CD4-positive, alpha-beta T cell treated with Interleukin-2 at 100 ng/mL for 4 hours (primary cell): ENCODE data around the gene PHKA2.

Experiments used
- DNase-seq: peaks from one replicate; pipeline ENCODE4 v3.0.0-alpha.2; 2020; ENCODE audit warnings: low spot score

Gene PHKA2

DNA sequence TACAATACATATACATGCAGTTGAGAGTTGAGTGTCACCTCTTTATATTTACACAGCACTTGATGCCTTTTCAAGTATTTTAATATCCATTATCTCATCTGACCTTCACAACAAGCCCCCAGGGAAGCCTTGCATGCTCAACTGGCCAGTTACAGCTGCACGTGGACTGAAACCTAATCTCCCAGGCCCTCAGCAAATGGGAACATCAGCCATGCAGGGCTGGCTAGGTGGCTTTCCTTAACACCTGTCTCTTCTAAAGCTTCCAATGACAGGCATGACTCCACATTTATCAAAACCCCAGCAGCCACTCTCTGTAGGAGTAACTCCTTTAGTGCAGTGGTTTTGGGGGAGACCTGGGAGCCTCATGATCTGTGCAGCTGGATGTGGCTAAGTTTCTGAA is 56.4 kb downstream of the PHKA2 start:
- DNase-seq, result no peak

GRCh38 chrX:18924507-18925088 is 59.3 kb downstream of the PHKA2 start:
- DNase-seq, result no peak

GRCh38 chrX:18920566-18920965 is 63.3 kb downstream of the PHKA2 start:
- no peak for DNase-seq

DNA sequence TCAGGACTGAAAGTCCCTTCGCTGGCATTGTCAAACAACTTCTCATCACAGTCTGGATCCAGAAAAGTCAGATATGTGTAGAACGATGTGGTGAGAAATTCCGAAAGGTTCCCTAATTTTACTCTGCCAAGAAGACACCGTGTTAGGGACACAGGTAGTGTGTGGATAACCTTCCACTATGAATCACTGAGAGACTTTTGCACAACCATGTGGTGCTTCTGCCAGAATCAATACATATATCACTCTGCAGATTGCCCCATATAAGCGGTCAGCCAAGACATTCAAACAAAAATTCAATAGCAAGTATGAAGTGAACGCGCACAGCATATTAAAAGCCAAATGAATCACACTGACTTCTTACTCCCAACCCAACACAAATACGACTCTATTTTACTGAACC is 63.8 kb downstream of the PHKA2 start:
- DNase-seq, result no peak

DNA sequence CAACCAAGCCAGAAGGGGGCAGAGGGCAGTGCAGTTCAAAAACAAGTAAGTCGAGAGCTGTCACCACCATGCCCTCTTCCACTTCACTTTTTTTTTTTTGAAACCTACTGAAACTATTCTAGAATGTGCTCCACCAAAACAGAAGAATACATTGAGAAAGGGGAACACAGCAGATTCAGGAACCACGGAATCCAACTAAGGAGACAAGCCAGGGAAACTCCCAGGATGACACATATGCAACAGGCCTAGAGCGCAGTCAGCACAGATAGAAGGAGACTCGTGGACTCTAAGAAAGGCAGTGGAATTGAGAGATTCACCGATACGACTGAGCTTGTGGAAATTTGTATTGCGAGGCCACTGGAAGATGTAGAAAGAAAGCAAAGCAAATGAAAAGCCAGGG is 66.1 kb downstream of the PHKA2 start:
- DNase-seq, result no peak

DNA sequence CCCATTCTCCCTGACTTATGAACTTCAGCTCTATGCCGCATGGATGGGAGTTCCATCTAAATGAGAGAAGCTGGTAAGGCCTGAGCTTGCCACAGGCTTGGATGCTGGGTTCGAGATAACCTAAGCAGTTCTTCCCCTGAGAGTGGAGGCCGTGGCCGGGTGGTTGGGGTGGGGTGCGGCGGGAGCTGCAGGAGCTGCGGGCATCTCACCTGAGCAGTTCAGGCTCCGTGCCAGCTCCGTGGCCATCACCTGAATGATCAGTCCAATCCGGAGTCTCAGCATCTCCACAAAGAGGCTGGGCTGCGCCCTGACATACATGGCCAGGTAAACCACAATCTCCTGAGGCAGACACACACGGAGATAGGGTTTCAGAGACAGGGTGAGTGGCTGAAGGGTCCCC is 77.6 kb downstream of the PHKA2 start:
- no peak for DNase-seq

GRCh38 chrX:18900401-18900976 is 83.4 kb downstream of the PHKA2 start:
- DNase-seq, result no peak

GRCh38 chrX:18899796-18900380 is 84.0 kb downstream of the PHKA2 start:
- DNase-seq, result no peak

- DNase-seq, result no peak
Observed at GRCh38 chrX:18898492-18898891, 85.4 kb downstream of the PHKA2 start.

DNA sequence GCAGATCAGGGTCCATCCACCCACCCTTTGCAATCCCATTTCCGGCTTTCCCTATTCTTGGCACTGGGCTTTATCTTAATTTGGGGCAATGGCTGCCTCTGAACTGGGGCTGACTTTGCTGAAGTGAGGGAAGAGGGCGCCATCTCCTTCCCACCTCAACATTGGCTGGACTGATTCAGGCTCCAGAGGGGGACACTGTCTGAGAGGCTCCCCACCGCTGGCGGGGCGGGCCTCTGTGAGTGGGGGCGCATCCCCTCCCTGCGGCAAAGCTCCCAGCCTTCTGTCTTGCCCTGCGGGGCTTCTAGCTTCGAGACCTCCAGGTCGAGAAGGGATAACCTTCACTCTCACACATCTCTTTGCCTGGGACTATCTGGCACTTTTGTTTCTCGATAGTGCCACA is 85.8 kb downstream of the PHKA2 start:
- DNase-seq, result no peak

DNA sequence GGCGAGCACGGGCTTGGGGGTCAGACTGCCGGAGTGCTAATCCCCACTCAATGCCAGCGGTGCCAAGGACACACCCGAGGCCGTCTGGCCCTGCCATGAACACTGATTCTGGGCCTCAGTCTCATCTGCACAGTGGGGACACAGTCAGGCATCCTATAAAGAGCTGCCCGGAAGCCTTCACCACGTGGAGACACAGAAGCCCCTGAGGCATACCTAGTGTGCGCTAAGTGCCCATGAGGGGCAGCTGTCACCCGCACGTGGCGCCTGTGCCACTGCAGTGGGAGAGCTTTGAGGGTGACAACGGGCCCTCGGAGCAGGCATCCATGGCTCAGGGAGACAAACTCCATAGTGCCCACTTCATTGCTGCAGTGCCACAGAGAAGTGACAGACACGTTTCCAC is 86.3 kb downstream of the PHKA2 start:
- no peak for DNase-seq

DNA sequence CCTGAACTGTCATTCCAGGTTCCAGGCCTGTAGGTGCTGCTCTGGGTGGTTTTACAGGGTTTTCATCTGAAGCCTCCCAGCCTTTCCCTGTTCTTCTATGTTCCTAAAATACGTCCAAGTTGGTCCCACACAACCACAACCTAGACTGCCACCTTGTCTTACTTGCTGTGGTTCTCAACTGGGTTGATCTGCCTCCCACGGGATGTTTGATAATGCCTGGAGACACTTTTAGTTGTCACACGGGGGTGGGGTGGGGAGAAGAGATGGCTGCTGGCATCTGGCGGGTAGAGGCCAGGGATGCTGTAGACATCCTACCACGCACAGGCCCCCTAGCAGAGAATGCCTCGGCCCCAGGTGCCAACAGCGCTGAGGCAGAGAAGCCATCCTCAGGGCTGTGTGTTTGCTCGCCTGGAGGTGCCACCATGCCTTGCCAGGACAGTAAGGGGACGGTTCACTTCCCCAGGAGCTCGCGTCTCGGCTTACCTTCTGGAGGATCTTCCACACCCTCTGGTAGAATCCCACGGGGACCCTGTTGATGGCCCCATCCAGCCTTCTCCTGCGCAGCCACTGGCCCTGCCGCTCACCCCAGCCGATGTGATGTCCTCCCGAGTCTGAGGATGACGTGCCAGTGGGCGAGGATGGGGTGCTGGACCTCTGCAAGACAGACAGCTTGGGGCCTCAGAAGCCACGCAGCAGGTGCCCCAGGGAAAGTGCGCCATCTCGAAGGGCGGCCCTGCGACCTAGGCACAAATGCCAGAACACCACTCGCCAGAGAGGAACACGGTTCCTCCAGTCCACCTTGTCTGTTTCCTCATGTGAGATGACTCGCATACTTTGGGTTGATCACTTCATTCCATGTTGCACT is 87.0 kb downstream of the PHKA2 start:
- DNase-seq, result no peak

DNA sequence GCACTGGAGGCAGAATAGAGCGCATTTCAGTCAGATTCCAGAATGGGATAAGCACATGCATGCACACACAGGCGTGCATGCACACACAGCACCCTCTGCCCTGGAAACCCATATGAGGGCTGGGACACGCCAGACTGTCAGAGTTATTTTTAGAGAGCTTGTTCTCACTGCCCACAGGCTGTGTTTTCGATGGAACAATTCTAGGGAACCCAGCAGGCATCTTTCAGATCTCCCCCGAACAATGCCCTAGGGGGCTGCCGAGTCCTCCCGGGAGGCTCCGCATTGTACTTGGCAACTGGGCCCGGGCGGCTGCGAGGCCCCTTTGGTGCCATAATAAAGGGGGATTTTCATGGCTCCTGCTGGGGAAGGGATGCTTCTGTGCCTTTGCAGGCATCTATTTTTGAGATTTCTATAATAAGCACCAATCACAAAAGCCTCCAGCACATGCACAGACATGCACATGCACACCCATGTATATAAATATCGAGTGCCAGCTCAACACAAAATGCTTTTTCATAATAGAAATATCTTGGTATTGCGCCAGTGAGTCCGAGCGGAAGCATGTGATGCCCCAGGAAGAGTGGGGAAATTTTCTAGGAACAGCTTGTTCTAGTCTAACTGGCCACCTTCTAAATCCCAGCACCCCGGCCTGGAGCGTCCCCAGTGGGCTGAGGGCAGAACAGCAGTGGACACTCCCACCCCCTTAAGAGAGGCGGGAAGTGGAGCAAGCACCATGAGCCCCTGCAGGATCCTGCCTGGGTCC is 88.5 kb downstream of the PHKA2 start:
- DNase-seq, result no peak

- DNase-seq, result no peak
Observed at GRCh38 chrX:18894156-18894555, 89.8 kb downstream of the PHKA2 start.

- DNase-seq, result no peak
Observed at GRCh38 chrX:18893536-18893935, 90.4 kb downstream of the PHKA2 start.

DNA sequence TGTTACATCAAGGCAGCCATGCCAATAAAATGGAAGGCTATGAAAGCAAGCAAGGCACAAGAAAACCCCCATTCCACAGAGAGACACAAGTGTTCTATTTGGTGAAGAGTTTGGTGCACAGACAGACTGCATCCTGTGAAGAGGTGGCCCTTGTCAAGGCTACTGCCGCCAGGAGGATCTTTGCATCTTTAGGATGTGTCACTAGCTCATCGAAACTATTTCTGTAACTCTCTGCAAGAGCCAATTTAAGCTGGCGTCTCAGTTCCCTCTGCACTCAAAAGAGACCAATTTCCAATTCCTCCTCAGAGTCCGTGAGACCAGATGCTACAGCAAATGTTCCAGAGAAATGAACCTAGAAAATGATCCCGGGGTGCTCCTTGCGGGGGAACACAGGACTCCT is 91.0 kb downstream of the PHKA2 start:
- DNase-seq, result no peak

DNA sequence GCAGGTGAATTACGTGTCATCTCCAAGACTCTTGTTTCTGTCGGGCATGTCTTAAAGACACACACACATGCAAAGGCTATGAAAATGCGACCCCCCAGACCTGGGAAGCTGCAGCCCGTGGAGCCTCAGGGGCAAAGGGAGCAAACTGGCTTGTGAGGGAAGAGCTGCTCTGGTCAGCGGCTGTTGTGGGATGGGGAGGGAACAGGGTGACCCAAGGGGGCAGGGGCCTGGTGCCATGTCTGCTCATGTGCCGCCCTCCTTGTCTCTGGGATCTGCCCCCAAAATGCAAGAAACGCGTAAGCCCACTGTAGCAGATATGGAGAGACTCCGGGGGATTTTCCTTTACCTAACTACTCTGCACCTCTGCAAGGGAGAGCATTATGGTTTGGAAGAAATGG is 92.4 kb downstream of the PHKA2 start:
- DNase-seq, result no peak

GRCh38 chrX:18890724-18891547 is 93.0 kb downstream of the PHKA2 start:
- DNase-seq, result no peak

DNA sequence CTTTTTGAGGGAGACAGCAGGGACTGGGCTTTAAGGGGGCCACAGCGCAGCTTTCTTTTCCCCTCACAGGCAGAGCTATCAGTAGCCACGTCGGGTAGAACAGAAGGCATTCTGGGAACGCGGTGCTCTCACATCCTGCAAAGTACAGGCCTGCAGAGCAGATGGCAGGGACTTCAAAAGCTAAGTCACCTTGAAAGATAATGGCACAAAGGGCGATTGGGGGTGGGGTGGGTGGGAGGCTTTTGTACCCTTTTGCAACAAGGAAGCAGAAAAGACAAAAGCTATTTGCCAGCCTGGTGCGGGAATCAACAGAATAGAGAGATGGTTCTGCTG is 93.9 kb downstream of the PHKA2 start:
- DNase-seq, result no peak

DNA sequence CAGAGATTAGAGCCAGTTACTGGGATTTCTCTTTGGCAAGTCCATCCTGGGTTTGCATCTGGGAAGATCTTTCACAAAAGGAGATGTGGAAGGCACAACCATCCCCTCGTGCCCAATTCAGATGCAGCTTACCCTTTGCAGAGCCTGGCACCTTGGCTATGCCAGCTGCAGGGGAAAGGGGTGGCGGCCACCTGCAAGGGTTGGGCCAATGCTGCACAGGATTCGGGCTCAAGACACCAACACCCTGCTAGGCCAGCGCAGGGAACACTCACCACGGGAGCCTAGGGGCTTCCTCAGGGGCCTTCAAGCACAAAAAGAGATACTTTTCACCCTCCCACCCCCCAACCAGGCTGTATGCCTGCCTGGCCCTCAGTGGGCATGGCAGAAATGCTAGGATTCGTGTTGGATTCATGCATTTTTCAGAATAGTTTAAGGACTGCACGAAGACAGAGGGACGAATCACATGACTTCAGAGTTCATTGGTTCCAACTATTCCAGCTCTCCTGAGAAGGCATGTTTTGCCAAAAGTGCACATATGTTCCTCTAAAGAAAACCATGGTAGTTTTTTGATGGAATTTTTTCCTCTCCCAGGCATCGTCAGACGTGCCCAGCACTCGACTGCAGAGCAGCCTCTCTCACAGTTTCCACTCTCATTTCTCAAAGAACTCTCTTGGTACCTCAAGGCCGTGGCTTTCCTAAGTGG is 94.4 kb downstream of the PHKA2 start:
- DNase-seq, result no peak

- no peak for DNase-seq
Observed at GRCh38 chrX:18888281-18888680, 95.6 kb downstream of the PHKA2 start.
